Activated B cell treated with CpG ODN at 0.5 μM for 24 hours (primary cell): ENCODE results near the gene TUBGCP3. TPM values are rescaled to one million over a fixed set of nuclear protein-coding genes. Genes with fewer than 3 reads are reported as not detected.

ENCODE experiments used
- ATAC-seq: fragments of 200-7000 bp; cut with Tn5 transposase; one replicate; pipeline ENCODE4 v1.10.0; 2021; ENCODE audit warnings: low read depth, mild to moderate bottlenecking, moderate library complexity
- CTCF ChIA-PET: fragments of 350-600 bp; sonication (Branson Sonifier 250); formaldehyde crosslinking; loops from one replicate; lab custom pipeline; 2021; ENCODE audit warnings: antibody characterized with exemption; lab: Charles Lee
- POLR2A ChIA-PET: fragments of 350-600 bp; sonication (Branson Sonifier 250); formaldehyde crosslinking; loops from one replicate; lab custom pipeline; 2021; ENCODE audit warnings: antibody characterized with exemption; lab: Charles Lee
- DNase-seq: peaks from one replicate; pipeline ENCODE4 v3.0.0; 2022
- H3K27ac Mint-ChIP-seq: one replicate; pipeline ENCODE4 v1.8.0; 2020; ENCODE audit warnings: mixed read lengths
- H3K27me3 Mint-ChIP-seq: one replicate; pipeline ENCODE4 v1.8.0; 2021; ENCODE audit warnings: mixed read lengths
- H3K36me3 Mint-ChIP-seq: one replicate; pipeline ENCODE4 v1.8.0; 2021; ENCODE audit warnings: low read depth, mixed read lengths
- H3K4me1 Mint-ChIP-seq: one replicate; pipeline ENCODE4 v1.8.0; 2021; ENCODE audit warnings: mixed read lengths
- H3K4me3 Mint-ChIP-seq: one replicate; pipeline ENCODE4 v1.8.0; 2020; ENCODE audit warnings: mild to moderate bottlenecking, mixed read lengths
- H3K9me3 Mint-ChIP-seq: one replicate; pipeline ENCODE4 v1.8.0; 2020; ENCODE audit warnings: mixed read lengths
- CTCF ChIP-seq: fragments of 200-600 bp; IDR thresholded peaks from one replicate; pipeline ENCODE4 v1.8.0; 2022; ENCODE audit warnings: antibody characterized with exemption, mild to moderate bottlenecking
- intact Hi-C: fragments of 100-400 bp; cut with micrococcal nuclease; formaldehyde crosslinking; loops from one replicate; pipeline ENCODE4 v1.15.1; 2024
- total RNA-seq: library from RNA; stranded (reverse); gene quantifications from 2 replicates; pipeline ENCODE4 v1.2.3, GENCODE V29; 2022

Gene TUBGCP3
- total RNA-seq, 1 donor from 2014 or later, result 57.4 TPM

GRCh38 chr13:112454648-112455334, 133.2 kb downstream of the TUBGCP3 start:
- DNase-seq (no peak), ATAC-seq (no peak)
- H3K27ac Mint-ChIP-seq, result no peak overlapping the region
- no peaks in the 10 kb centered on the region for H3K36me3 Mint-ChIP-seq
- ChIA-PET POLR2A (no interaction called here), CTCF (no interaction called here)
- no peak for TF ChIP-seq CTCF
- H3K4me1 Mint-ChIP-seq, result no peaks in the 10 kb centered on the region
- H3K27me3 Mint-ChIP-seq, result no peaks in the 10 kb centered on the region
- intact Hi-C loops, result no loop called here
- H3K4me3 Mint-ChIP-seq, result no peak overlapping the region
- peaks cover 16% of the 10 kb centered on the region for H3K9me3 Mint-ChIP-seq

- ATAC-seq (no peak), DNase-seq (no peak)
- Mint-ChIP-seq H3K27me3 (no peaks in the 10 kb centered on the region), H3K27ac (no peak overlapping the region), H3K36me3 (no peaks in the 10 kb centered on the region), H3K9me3 (peaks cover 11% of the 10 kb centered on the region), H3K4me3 (no peak overlapping the region), H3K4me1 (no peaks in the 10 kb centered on the region)
- intact Hi-C loops, result no loop called here
- ChIA-PET CTCF (no interaction called here), POLR2A (no interaction called here)
- TF ChIP-seq CTCF, result no peak
Observed at GRCh38 chr13:112453874-112454647, 133.9 kb downstream of the TUBGCP3 start.

GRCh38 chr13:112453207-112453829, 134.6 kb downstream of the TUBGCP3 start:
- Mint-ChIP-seq H3K27ac (no peak overlapping the region), H3K9me3 (peaks cover 4% of the 10 kb centered on the region), H3K27me3 (no peaks in the 10 kb centered on the region), H3K36me3 (no peaks in the 10 kb centered on the region), H3K4me3 (no peak overlapping the region), H3K4me1 (no peaks in the 10 kb centered on the region)
- DNase-seq, result no peak
- POLR2A ChIA-PET, result no interaction called here
- CTCF ChIA-PET, result no interaction called here
- TF ChIP-seq CTCF, result no peak
- no peak for ATAC-seq
- intact Hi-C loops, result no loop called here

- no peak for TF ChIP-seq CTCF
- H3K4me1 Mint-ChIP-seq, result no peaks in the 10 kb centered on the region
- intact Hi-C loops, result no loop called here
- DNase-seq, result no peak
- no peaks in the 10 kb centered on the region for H3K36me3 Mint-ChIP-seq
- H3K9me3 Mint-ChIP-seq, result peaks cover 4% of the 10 kb centered on the region
- ChIA-PET CTCF (no interaction called here), POLR2A (no interaction called here)
- no peak overlapping the region for H3K27ac Mint-ChIP-seq
- no peak overlapping the region for H3K4me3 Mint-ChIP-seq
- no peak for ATAC-seq
- no peaks in the 10 kb centered on the region for H3K27me3 Mint-ChIP-seq
Observed at GRCh38 chr13:112452380-112453206, 135.4 kb downstream of the TUBGCP3 start.
